Keratinocyte (primary cell): ENCODE results near the gene LPAR1.

Source experiments
- EZH2 ChIP-seq: IDR thresholded peaks from one replicate; pipeline ENCODE4 v1.6.1; 2012; ENCODE audit warnings: inconsistent platforms, mild to moderate bottlenecking, low read length, moderate library complexity
- TF ChIP-seq, protein P1 (sequence below), 3 experiments: IDR thresholded peaks in 1 of 3; conservative IDR thresholded peaks in 1 of 3; optimal IDR thresholded peaks in 1 of 3; 2 replicates in 2 of 3; 3 replicates in 1 of 3; pipeline versions ENCODE3 to v1.5.1; 2011; ENCODE audit warnings: low read length in 3 of 3, mild to moderate bottlenecking in 3 of 3, moderate library complexity in 2 of 3, control low read depth in 1 of 3, inconsistent platforms in 1 of 3; ENCODE audit not compliant: insufficient read depth in 2 of 3; ENCODE audit errors: extremely low read depth in 1 of 3

GRCh38 chr9:110942522-110942921 is 95.7 kb downstream of the LPAR1 start:
- TF ChIP-seq, protein P1, sequence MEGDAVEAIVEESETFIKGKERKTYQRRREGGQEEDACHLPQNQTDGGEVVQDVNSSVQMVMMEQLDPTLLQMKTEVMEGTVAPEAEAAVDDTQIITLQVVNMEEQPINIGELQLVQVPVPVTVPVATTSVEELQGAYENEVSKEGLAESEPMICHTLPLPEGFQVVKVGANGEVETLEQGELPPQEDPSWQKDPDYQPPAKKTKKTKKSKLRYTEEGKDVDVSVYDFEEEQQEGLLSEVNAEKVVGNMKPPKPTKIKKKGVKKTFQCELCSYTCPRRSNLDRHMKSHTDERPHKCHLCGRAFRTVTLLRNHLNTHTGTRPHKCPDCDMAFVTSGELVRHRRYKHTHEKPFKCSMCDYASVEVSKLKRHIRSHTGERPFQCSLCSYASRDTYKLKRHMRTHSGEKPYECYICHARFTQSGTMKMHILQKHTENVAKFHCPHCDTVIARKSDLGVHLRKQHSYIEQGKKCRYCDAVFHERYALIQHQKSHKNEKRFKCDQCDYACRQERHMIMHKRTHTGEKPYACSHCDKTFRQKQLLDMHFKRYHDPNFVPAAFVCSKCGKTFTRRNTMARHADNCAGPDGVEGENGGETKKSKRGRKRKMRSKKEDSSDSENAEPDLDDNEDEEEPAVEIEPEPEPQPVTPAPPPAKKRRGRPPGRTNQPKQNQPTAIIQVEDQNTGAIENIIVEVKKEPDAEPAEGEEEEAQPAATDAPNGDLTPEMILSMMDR (optimal IDR thresholded peaks at IDR 0.05 in 1 of 3, IDR thresholded peaks at IDR 0.05 in 1 of 3, conservative IDR thresholded peaks at IDR 0.05 in 1 of 3; ENCODE audit: extremely low read depth in 1 of 3, insufficient read depth in 2 of 3, low read length in 3 of 3), result no peak
- no peak for TF ChIP-seq EZH2
